Breast epithelium (tissue), 3 donors: ENCODE results near the gene BNC2.

Experiments used
- CTCF ChIP-seq, 3 donors: fragments of 450-650 bp; IDR thresholded peaks; one replicate each; pipeline ENCODE4 v1.5.1; 2016 to 2017; ENCODE audit warnings: antibody characterized with exemption in 3 of 3, mild to moderate bottlenecking in 3 of 3, moderate library complexity in 3 of 3
- POLR2A ChIP-seq: fragments of 450-650 bp; IDR thresholded peaks from one replicate; pipeline ENCODE4 v1.6.1; 2016; ENCODE audit warnings: antibody characterized with exemption, mild to moderate bottlenecking, moderate library complexity
- POLR2AphosphoS5 ChIP-seq, 3 donors: sonication (generic); formaldehyde crosslinking; IDR thresholded peaks; one replicate each; pipeline ENCODE4 v1.6.1; 2017; ENCODE audit warnings: antibody characterized with exemption in 3 of 3

- TF ChIP-seq POLR2AphosphoS5 (IDR thresholded peaks at IDR 0.05) (no peak), CTCF (IDR thresholded peaks at IDR 0.05) (no peak), POLR2A (no peak)
These were observed 395.2 kb downstream of the BNC2 start for GRCh38 chr9:16475257-16475656.
